Nucleus accumbens (tissue), 56 donors: Measurements from ENCODE around the gene CMTR2.

Source experiments
- DNase-seq, 56 donors: peaks; one replicate each; lab custom pipeline; 2025; lab: John Stamatoyannopoulos, UW

The CMTR2 gene

DNA sequence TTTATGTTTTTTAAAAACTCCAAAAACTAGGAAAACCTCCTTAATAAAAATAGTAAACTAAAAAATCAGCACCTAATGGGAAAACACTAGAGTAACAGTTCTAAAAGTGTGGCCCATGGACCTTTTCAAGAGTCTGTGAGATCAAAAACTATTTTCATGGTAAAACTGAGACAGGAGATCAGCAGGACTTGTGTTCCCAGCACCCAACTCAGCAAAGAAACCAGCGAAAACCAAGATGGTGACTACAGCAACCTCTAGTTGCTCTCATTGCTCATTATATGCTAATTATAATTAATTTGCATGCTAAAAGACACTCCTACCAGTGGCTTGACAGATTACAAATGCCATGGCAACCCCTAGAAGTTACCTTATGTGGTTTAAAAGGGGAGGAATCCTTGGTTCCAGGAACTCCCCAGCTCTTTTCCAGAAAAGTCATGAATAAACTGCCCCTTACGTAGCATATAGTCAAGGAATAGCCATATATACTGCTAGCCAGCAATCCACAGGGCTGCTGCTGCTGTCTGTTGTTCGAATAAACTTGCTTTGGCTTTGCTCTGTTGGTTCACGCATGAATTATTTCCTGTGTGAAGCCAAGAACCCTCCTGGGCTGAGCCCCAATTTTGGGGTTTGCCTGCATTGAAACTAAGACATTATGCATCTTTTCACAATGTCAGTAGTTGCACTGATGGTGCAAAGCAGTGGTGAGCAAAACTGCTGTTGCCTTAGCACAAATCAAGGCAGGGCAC is 12.4 kb downstream of the CMTR2 start:
- DNase-seq = peak in 3 of 56 donors; percentile 3 to 17 (median 9)

DNA sequence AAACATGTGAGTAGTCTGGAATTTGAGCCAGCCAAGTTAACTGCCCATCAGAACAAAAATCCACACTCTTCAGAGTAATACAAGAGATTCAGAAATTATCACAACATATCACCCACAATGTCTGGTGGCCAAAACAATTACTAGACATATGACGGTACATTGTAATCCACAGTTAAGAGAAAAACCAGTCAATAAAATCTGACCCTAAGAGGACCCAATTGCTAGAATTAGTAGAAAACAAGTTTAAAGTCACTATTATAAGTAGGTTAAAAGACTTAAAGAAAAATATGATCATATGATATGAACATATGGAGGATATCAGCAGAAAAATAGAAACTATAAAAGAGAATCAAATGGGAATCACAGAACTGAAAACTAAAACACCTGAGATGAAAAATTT is 15.8 kb downstream of the CMTR2 start:
- DNase-seq = no peak

DNA sequence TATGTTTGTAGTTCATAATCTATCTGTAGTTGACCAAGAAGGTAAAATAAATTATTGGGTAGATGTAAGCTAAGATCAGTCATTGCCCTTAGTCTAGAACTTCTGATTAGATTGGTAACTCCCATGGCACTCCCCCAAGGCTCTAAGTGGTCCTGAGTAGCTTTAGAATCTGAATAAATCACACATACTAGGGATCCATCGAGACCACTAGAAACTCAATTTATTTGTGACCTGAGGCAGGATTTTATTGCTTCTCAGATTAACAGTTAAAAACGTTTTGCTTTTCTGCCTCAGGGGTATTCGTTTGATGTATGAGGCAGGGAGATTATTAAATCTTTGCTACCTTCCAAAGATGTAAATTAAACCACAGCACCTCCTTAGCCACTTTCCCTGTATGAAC is 24.9 kb downstream of the CMTR2 start:
- DNase-seq = no peak

- DNase-seq = no peak
Measured at GRCh38 chr16:71263582-71263981, 25.6 kb downstream of the CMTR2 start.

- no peak for DNase-seq
Measured at GRCh38 chr16:71262391-71262790, 26.8 kb downstream of the CMTR2 start.

DNA sequence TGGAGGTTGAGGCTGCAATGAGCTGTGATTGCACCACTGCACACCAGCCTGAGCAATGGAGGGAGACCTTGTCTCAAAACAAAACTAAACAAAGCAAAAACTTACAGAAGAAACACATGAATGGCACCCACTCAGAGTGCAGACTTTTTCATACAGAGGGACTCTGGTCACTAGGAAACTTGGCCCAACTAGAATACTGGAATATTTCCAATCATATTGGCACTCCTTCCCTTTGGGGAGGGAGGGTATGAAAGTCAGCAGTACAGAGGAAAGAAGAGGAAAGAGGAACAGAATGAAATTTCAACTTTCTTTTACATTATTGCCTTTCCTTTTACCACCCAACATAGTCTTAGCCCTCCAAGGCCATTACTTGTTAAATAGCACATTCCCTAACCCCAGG is 28.2 kb downstream of the CMTR2 start:
- DNase-seq = no peak

DNA sequence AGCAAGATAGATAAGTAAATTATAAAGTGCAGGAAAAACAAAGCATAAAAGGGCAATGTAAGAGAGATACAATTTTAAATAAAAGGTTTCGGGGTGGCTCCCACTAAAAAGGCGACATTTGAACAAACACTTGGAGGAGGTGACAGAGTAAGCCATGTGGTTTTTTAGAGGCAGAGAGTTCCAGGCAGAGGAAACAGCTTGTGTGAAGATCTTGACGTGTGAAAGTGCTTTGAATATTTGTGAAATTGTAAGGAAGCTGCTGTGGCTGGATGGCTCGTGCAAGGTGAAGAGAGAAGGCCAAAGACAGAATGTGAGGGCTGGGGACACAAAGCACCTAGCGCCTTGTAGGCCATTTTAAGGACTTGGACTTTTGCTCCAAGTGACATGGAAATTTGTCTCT is 30.1 kb downstream of the CMTR2 start:
- DNase-seq = no peak

DNA sequence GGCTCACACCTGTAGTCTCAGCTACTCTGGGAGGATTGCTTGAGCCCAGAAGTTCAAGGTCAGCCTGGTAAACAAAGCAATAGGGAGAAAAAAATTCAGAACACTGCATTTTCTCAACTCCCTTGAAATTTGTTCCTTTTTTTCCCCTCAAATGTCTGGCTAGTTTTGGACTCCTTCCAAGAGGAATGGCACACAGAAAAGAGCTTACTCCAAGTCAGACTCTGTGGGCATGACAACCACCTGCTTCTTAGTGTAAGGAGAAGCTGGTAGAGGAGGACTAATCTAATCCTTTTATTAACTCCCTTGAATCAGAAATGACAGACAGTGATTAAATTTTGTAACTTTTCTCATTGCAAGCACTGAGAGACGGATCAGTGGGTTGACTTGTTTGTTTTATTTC is 30.8 kb downstream of the CMTR2 start:
- peak in 1 of 56 donors; percentile 4 for DNase-seq

DNA sequence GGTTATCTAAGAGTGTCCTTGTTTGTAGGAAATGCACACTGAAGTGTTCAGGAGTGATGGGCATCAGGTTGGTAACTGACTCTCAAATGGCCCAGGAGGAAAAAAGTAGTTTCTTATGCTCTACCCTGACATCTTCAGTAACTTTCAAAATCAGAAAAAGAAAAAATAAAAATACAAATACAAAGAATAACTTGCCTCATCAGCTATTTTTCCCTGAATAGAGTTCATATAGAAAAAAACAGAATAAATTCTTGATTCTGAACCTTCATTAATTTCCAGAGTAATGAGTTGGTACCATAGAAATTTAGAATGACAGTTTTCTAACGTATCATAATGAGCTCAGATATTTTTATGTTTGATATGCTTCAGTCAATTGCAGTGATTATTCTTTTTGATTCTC is 31.4 kb downstream of the CMTR2 start:
- no peak for DNase-seq

DNA sequence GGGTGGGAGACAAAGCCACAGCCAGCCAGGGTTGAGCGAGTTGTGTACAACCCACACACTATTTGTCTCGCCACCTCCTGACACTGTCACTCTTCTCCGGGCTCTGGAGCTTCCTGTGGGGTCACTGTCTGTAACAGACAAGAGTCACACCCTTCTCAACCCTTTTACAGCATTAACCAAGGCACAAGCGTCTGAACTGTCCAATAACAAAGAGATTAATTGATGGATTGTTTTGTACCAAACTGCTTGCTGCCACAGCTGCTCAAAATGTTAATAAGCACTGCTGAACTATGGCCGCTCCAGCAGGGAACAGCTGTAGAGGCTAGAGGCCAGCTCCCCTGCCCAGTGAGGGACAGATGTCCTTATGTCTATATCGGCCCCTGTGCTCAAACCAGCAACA is 33.5 kb downstream of the CMTR2 start:
- DNase-seq = peak in 42 of 56 donors; percentile 2 to 71 (median 28)

DNA sequence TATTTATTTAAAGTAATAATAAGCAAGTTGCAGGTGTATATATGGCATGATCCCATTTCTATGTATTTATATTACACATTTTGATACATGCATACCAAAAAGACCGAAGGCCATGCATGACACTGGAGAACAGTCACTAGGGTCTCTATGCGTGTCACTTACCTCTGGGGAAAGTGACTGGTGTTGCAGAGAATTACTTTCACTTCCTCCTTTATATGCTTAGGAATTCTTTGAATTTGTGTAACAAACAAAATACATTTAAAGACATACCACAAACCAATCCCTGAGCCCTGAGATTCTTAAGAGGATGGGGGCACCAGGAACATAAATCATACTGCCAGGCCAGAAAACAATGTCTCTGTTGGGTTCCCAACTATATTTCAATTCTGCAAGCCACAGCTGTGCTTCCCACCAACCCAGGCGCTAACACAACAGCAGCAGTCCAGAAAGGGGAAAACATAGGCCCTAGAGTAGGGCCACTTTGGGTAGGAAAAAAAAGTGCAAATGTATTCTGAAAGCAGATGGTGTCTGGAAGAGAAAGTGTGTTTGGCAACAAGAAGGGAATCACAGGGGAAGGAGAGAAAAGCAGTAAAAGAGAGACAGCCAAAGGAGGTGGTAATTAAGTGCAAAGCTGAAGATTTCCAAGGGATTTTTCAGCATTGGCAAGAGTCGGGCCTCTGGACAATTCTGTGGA is 34.2 kb downstream of the CMTR2 start:
- peak in 1 of 56 donors; percentile 3 for DNase-seq

DNA sequence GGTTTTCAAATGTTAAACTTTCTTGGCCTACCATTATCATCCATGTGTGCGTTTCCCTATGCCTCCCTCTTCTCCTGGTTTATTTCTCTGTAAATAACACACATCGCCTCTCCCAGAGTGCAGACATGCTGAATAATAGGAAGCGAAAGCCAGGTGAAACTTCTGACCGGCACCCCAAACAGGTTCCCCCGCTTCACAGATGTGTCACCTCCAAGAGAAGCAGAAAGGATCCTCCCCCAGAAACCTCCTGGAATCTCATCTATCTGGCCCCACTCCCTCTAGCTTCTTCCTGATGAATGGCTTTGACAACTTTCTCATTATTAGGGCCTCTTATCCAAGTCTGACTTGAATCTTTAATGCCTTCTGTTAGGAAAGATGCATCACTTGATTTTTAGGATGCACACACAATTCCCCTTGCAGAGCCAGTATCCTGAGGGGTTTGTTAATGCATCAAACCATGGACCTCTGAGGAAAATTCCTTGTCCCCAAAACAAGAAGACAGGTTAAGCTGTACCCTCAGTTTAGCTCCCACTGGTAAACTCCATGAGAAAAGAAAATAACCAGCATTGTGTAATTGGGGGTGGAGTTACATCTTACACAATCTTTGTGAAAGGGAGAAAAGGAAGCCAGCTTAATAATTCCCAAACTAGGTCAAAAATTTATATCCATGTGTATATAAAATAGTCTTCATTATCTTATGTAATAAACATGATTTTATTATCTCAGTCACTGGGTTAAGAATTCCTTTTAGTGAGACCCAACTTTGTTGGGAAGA is 38.6 kb downstream of the CMTR2 start:
- DNase-seq = no peak

DNA sequence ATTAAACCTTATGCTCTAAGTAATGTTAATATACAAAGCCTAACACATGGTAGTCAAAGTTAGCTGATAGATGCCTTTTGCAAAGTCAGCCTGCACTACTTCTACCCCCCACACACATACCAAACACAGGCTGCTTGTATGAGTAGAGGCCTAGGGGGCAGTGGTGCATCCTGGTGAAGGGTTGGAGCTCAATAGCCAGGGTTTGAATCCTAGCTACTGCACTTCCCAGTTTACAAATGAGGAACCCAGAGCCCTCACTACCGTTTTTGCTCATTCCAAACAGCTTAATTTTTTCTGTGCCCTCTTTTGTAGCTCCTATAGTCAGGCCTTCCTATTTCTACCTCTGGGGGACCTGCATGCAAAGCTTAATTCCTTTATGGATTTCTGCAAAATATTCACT is 39.8 kb downstream of the CMTR2 start:
- peak in 1 of 56 donors; percentile 9 for DNase-seq

DNA sequence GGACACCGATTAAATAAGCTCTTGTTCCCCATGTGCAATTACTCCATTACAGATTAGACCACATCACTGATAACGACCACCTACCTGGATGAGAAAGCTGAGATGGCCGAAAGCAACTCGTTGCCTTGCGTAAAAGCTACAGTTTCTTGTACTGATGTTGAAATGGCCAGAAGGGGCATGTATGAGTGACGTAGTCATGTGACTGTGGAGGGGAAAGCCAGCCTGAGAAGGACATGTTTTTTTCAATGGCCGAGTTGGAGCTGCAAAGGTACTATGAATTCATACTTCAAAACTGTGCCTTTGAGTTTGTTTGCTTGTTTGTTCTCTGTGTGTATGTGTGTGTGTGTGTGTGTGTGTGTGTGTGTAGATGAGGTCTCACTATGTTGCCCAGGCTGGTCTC is 41.7 kb downstream of the CMTR2 start:
- DNase-seq = no peak

GRCh38 chr16:71246309-71246708 is 42.9 kb downstream of the CMTR2 start:
- DNase-seq = no peak

DNA sequence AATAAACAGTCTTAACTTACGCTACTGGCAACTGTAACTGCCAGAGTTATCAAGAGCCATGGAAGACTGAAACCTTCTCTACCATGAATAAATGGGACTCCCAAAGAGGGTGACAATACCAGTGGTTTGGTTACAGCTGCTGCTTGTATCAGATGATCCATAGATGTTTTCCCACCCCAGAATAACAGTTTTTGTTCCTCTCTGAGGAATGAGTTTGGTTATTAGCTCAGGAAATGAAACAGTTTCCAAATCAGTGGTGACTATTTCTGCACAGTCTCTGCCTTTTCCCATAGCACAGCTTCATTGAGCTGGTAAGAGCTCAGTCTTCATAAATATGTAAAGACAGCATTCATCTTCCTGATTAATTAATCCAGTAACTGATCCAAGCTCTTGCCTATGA is 44.7 kb downstream of the CMTR2 start:
- DNase-seq = no peak

- DNase-seq = no peak
Measured at GRCh38 chr16:71242601-71243000, 46.6 kb downstream of the CMTR2 start.

- DNase-seq = no peak
Measured at GRCh38 chr16:71242036-71242435, 47.2 kb downstream of the CMTR2 start.
